GM23338 (cell line): ENCODE results near the gene RAB36. TPM values are rescaled to one million over a fixed set of nuclear protein-coding genes. Genes with fewer than 3 reads are reported as not detected.

Experiments
- ATAC-seq: fragments of 200-7000 bp; cut with Tn5 transposase; 3 replicates; pipeline ENCODE4 v1.9.1; 2020
- DNase-seq: peaks from one replicate; pipeline ENCODE4 v3.0.0-alpha.2; 2015; ENCODE audit warnings: low spot score
- H2AFZ ChIP-seq: fragments of 200-600 bp; sonication (generic); 2 replicates; pipeline ENCODE4 v1.8.0; 2016; ENCODE audit warnings: antibody characterized with exemption, mild to moderate bottlenecking, moderate library complexity
- H3F3A ChIP-seq: fragments of 200-600 bp; sonication (generic); replicated peaks from 2 replicates; pipeline ENCODE4 v1.8.0; 2017; ENCODE audit warnings: antibody characterized with exemption, mixed run types, low read depth
- H3K27ac ChIP-seq: fragments of 200-600 bp; sonication (generic); 2 replicates; pipeline ENCODE4 v1.6.1; 2016; ENCODE audit warnings: low read depth
- H3K27me3 ChIP-seq: fragments of 200-600 bp; sonication (generic); 2 replicates; pipeline ENCODE4 v1.8.0; 2016; ENCODE audit warnings: mild to moderate bottlenecking, mixed run types, moderate library complexity; ENCODE audit not compliant: insufficient read depth
- H3K36me3 ChIP-seq: fragments of 200-600 bp; sonication (generic); 2 replicates; pipeline ENCODE4 v1.8.0; 2016; ENCODE audit warnings: mild to moderate bottlenecking; ENCODE audit not compliant: insufficient read depth
- H3K4me1 ChIP-seq: fragments of 200-600 bp; sonication (generic); 2 replicates; pipeline ENCODE4 v1.8.0; 2016; ENCODE audit warnings: mild to moderate bottlenecking, moderate library complexity; ENCODE audit not compliant: insufficient read depth
- H3K4me2 ChIP-seq: fragments of 200-600 bp; sonication (generic); 2 replicates; pipeline ENCODE4 v1.7.1; 2017; ENCODE audit warnings: mixed run types
- H3K4me3 ChIP-seq: fragments of 200-600 bp; sonication (generic); 2 replicates; pipeline ENCODE4 v1.6.1; 2016; ENCODE audit warnings: mixed run types
- H3K79me2 ChIP-seq: fragments of 200-600 bp; sonication (generic); replicated peaks from 2 replicates; pipeline ENCODE4 v1.8.0; 2017; ENCODE audit warnings: mild to moderate bottlenecking; ENCODE audit not compliant: insufficient read depth
- H3K9me2 ChIP-seq: fragments of 200-600 bp; sonication (generic); 2 replicates; pipeline ENCODE4 v1.8.0; 2017; ENCODE audit not compliant: insufficient read depth
- H4K20me1 ChIP-seq: fragments of 200-600 bp; sonication (generic); replicated peaks from 2 replicates; pipeline ENCODE4 v1.8.0; 2017; ENCODE audit warnings: mild to moderate bottlenecking; ENCODE audit not compliant: insufficient read depth
- H3K27ac Mint-ChIP-seq: 2 replicates; pipeline ENCODE4 v1.8.0; 2020; ENCODE audit warnings: inconsistent platforms, mild to moderate bottlenecking, moderate library complexity, mixed read lengths
- H3K27me3 Mint-ChIP-seq: 3 replicates; pipeline ENCODE4 v1.8.0; 2022; ENCODE audit warnings: low read depth, mild to moderate bottlenecking, moderate library complexity, mixed read lengths, inconsistent platforms; ENCODE audit not compliant: insufficient read depth, poor library complexity
- H3K36me3 Mint-ChIP-seq: 3 replicates; pipeline ENCODE4 v1.8.0; 2021; ENCODE audit warnings: low read depth, mild to moderate bottlenecking, inconsistent platforms, moderate library complexity, mixed read lengths
- H3K4me1 Mint-ChIP-seq: 3 replicates; pipeline ENCODE4 v1.8.0; 2020; ENCODE audit warnings: mild to moderate bottlenecking, inconsistent platforms, mixed read lengths
- H3K4me3 Mint-ChIP-seq: 3 replicates; pipeline ENCODE4 v1.8.0; 2021; ENCODE audit warnings: moderate library complexity, mild to moderate bottlenecking, inconsistent platforms, mixed read lengths
- H3K9me3 Mint-ChIP-seq: 3 replicates; pipeline ENCODE4 v1.8.0; 2020; ENCODE audit warnings: moderate library complexity, mild to moderate bottlenecking, inconsistent platforms, mixed read lengths
- CREB1 ChIP-seq: fragments of 250-450 bp; sonication (Bioruptor Pico); IDR thresholded peaks from 2 replicates; pipeline ENCODE4 v1.5.0; 2020; ENCODE audit warnings: low read depth, mild to moderate bottlenecking, moderate library complexity
- EZH2 ChIP-seq: fragments of 200-600 bp; sonication (generic); IDR thresholded peaks from one replicate; pipeline ENCODE4 v1.8.0; 2017; ENCODE audit warnings: antibody characterized with exemption, mild to moderate bottlenecking, low read depth; ENCODE audit not compliant: unreplicated experiment
- EZH2phosphoT487 ChIP-seq: fragments of 200-600 bp; sonication (generic); IDR thresholded peaks from one replicate; pipeline ENCODE4 v1.8.1; 2018; ENCODE audit warnings: antibody characterized with exemption; ENCODE audit not compliant: unreplicated experiment
- JUNB ChIP-seq: IDR thresholded peaks from one replicate; pipeline ENCODE4 v1.6.1; 2016; ENCODE audit warnings: antibody characterized with exemption; ENCODE audit not compliant: unreplicated experiment
- NANOG ChIP-seq: IDR thresholded peaks from 2 replicates; pipeline ENCODE4 v1.6.1; 2016; ENCODE audit warnings: antibody characterized with exemption, borderline replicate concordance
- POLR2AphosphoS5 ChIP-seq: IDR thresholded peaks from 2 replicates; pipeline ENCODE4 v1.6.1; 2016; ENCODE audit warnings: antibody characterized with exemption, low read depth
- STAT1 ChIP-seq: IDR thresholded peaks from one replicate; pipeline ENCODE4 v1.6.1; 2016; ENCODE audit warnings: antibody characterized with exemption; ENCODE audit not compliant: unreplicated experiment
- ZNF114 ChIP-seq: fragments of 250-450 bp; sonication (Bioruptor Pico); IDR thresholded peaks from 2 replicates; pipeline ENCODE4 v1.5.0; 2020; ENCODE audit warnings: mild to moderate bottlenecking, moderate library complexity
- ZNF331 ChIP-seq: fragments of 250-450 bp; sonication (Bioruptor Pico); IDR thresholded peaks from 2 replicates; pipeline ENCODE4 v1.5.0; 2020; ENCODE audit warnings: low read depth, mild to moderate bottlenecking, moderate library complexity
- polyA plus RNA-seq: library from polyadenylated mRNA; unstranded; fragments of >200 nt; fragmentation: Nextera tagmentation; extraction: Ambion mirVana; gene quantifications from 2 replicates; pipeline ENCODE4 v1.2.1, GENCODE V29; 2016
- total RNA-seq: library from RNA; depleted of rRNA; stranded (reverse); fragments of >200 nt; shearing (Covaris generic); gene quantifications from 2 replicates; pipeline ENCODE4 v1.2.3, GENCODE V29; 2014
- TF ChIP-seq, protein P1 (sequence below): IDR thresholded peaks from 2 replicates; pipeline ENCODE4 v1.6.1; 2016; ENCODE audit warnings: antibody characterized with exemption
- TF ChIP-seq, protein P2 (sequence below), 2 experiments: fragments of 200-600 bp in 1 of 2; sonication (generic) in 1 of 2; conservative IDR thresholded peaks; 2 replicates each; pipeline versions ENCODE4 v1.5.1 to v1.6.1; 2016 to 2017; ENCODE audit warnings: antibody characterized with exemption in 2 of 2, low read depth in 2 of 2, mild to moderate bottlenecking in 2 of 2, moderate library complexity in 1 of 2
- TF ChIP-seq, protein P3 (sequence below): IDR thresholded peaks from one replicate; pipeline ENCODE4 v1.6.1; 2018; ENCODE audit warnings: antibody characterized with exemption; ENCODE audit not compliant: unreplicated experiment
- TF ChIP-seq, protein P4 (sequence below): fragments of 250-450 bp; sonication (Bioruptor Pico); IDR thresholded peaks from 2 replicates; pipeline ENCODE4 v1.5.0; 2020; ENCODE audit warnings: mild to moderate bottlenecking, moderate library complexity

The RAB36 gene
- total and polyA plus RNA-seq, 2 experiments from 2014 or later = 0.58 to 1.2 TPM

DNA sequence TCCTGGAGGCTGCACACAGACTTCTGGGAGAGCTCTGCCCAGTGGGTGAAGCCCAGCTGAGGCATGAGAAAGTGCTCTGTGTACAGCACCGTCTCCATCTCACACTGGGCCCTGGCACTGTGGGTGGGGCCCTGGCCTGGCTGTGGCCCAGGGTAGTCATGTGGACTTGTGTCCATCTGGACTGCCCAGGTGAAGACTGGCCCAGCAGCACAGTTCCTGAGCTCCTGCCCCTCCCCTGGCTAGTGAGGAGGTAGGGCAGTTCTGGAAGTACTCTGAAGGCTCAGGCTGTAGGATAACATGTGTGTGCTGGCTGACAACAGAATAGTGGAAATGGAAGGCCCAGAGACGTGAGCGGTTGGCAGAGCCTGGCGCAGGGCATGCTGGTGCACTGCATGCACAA lies 38.9 kb upstream of the RAB36 start:
- H3K4me3 Mint-ChIP-seq = no peak overlapping the region
- no peaks in the 10 kb centered on the region for H3F3A ChIP-seq

More for the DNA sequence above, 38.9 kb upstream of the RAB36 start:
- Mint-ChIP-seq H3K9me3 (no peaks in the 10 kb centered on the region), H3K36me3 (no peaks in the 10 kb centered on the region), H3K27me3 (peaks cover 5% of the 10 kb centered on the region), H3K4me1 (no peaks in the 10 kb centered on the region; the same call in 2 of the 3 replicates), H3K27ac (no peak overlapping the region)
- Histone ChIP-seq H3K27me3 (no peaks in the 10 kb centered on the region), H2AFZ (no peak overlapping the region), H3K27ac (no peak overlapping the region), H3K4me1 (no peaks in the 10 kb centered on the region), H3K4me2 (no peak overlapping the region), H4K20me1 (no peaks in the 10 kb centered on the region; the same call in 1 of the 2 replicates), H3K36me3 (no peaks in the 10 kb centered on the region), H3K9me2 (no peaks in the 10 kb centered on the region), H3K79me2 (no peaks in the 10 kb centered on the region), H3K4me3 (no peak overlapping the region)
- ATAC-seq = no peak
- TF ChIP-seq POLR2AphosphoS5 (no peak), ZNF114 (no peak), EZH2 (no peak), JUNB (no peak), EZH2phosphoT487 (no peak), CREB1 (CRISPR knock-in tag) (no peak), ZNF331 (no peak), NANOG (no peak), STAT1 (no peak)
- TF ChIP-seq, protein P1, sequence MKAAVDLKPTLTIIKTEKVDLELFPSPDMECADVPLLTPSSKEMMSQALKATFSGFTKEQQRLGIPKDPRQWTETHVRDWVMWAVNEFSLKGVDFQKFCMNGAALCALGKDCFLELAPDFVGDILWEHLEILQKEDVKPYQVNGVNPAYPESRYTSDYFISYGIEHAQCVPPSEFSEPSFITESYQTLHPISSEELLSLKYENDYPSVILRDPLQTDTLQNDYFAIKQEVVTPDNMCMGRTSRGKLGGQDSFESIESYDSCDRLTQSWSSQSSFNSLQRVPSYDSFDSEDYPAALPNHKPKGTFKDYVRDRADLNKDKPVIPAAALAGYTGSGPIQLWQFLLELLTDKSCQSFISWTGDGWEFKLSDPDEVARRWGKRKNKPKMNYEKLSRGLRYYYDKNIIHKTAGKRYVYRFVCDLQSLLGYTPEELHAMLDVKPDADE = no peak
- TF ChIP-seq, protein P2, sequence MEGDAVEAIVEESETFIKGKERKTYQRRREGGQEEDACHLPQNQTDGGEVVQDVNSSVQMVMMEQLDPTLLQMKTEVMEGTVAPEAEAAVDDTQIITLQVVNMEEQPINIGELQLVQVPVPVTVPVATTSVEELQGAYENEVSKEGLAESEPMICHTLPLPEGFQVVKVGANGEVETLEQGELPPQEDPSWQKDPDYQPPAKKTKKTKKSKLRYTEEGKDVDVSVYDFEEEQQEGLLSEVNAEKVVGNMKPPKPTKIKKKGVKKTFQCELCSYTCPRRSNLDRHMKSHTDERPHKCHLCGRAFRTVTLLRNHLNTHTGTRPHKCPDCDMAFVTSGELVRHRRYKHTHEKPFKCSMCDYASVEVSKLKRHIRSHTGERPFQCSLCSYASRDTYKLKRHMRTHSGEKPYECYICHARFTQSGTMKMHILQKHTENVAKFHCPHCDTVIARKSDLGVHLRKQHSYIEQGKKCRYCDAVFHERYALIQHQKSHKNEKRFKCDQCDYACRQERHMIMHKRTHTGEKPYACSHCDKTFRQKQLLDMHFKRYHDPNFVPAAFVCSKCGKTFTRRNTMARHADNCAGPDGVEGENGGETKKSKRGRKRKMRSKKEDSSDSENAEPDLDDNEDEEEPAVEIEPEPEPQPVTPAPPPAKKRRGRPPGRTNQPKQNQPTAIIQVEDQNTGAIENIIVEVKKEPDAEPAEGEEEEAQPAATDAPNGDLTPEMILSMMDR (conservative IDR thresholded peaks at IDR 0.05; ENCODE audit: low read depth in 2 of 2) = no peak
- TF ChIP-seq, protein P3, sequence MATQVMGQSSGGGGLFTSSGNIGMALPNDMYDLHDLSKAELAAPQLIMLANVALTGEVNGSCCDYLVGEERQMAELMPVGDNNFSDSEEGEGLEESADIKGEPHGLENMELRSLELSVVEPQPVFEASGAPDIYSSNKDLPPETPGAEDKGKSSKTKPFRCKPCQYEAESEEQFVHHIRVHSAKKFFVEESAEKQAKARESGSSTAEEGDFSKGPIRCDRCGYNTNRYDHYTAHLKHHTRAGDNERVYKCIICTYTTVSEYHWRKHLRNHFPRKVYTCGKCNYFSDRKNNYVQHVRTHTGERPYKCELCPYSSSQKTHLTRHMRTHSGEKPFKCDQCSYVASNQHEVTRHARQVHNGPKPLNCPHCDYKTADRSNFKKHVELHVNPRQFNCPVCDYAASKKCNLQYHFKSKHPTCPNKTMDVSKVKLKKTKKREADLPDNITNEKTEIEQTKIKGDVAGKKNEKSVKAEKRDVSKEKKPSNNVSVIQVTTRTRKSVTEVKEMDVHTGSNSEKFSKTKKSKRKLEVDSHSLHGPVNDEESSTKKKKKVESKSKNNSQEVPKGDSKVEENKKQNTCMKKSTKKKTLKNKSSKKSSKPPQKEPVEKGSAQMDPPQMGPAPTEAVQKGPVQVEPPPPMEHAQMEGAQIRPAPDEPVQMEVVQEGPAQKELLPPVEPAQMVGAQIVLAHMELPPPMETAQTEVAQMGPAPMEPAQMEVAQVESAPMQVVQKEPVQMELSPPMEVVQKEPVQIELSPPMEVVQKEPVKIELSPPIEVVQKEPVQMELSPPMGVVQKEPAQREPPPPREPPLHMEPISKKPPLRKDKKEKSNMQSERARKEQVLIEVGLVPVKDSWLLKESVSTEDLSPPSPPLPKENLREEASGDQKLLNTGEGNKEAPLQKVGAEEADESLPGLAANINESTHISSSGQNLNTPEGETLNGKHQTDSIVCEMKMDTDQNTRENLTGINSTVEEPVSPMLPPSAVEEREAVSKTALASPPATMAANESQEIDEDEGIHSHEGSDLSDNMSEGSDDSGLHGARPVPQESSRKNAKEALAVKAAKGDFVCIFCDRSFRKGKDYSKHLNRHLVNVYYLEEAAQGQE = no peak
- TF ChIP-seq, protein P4, sequence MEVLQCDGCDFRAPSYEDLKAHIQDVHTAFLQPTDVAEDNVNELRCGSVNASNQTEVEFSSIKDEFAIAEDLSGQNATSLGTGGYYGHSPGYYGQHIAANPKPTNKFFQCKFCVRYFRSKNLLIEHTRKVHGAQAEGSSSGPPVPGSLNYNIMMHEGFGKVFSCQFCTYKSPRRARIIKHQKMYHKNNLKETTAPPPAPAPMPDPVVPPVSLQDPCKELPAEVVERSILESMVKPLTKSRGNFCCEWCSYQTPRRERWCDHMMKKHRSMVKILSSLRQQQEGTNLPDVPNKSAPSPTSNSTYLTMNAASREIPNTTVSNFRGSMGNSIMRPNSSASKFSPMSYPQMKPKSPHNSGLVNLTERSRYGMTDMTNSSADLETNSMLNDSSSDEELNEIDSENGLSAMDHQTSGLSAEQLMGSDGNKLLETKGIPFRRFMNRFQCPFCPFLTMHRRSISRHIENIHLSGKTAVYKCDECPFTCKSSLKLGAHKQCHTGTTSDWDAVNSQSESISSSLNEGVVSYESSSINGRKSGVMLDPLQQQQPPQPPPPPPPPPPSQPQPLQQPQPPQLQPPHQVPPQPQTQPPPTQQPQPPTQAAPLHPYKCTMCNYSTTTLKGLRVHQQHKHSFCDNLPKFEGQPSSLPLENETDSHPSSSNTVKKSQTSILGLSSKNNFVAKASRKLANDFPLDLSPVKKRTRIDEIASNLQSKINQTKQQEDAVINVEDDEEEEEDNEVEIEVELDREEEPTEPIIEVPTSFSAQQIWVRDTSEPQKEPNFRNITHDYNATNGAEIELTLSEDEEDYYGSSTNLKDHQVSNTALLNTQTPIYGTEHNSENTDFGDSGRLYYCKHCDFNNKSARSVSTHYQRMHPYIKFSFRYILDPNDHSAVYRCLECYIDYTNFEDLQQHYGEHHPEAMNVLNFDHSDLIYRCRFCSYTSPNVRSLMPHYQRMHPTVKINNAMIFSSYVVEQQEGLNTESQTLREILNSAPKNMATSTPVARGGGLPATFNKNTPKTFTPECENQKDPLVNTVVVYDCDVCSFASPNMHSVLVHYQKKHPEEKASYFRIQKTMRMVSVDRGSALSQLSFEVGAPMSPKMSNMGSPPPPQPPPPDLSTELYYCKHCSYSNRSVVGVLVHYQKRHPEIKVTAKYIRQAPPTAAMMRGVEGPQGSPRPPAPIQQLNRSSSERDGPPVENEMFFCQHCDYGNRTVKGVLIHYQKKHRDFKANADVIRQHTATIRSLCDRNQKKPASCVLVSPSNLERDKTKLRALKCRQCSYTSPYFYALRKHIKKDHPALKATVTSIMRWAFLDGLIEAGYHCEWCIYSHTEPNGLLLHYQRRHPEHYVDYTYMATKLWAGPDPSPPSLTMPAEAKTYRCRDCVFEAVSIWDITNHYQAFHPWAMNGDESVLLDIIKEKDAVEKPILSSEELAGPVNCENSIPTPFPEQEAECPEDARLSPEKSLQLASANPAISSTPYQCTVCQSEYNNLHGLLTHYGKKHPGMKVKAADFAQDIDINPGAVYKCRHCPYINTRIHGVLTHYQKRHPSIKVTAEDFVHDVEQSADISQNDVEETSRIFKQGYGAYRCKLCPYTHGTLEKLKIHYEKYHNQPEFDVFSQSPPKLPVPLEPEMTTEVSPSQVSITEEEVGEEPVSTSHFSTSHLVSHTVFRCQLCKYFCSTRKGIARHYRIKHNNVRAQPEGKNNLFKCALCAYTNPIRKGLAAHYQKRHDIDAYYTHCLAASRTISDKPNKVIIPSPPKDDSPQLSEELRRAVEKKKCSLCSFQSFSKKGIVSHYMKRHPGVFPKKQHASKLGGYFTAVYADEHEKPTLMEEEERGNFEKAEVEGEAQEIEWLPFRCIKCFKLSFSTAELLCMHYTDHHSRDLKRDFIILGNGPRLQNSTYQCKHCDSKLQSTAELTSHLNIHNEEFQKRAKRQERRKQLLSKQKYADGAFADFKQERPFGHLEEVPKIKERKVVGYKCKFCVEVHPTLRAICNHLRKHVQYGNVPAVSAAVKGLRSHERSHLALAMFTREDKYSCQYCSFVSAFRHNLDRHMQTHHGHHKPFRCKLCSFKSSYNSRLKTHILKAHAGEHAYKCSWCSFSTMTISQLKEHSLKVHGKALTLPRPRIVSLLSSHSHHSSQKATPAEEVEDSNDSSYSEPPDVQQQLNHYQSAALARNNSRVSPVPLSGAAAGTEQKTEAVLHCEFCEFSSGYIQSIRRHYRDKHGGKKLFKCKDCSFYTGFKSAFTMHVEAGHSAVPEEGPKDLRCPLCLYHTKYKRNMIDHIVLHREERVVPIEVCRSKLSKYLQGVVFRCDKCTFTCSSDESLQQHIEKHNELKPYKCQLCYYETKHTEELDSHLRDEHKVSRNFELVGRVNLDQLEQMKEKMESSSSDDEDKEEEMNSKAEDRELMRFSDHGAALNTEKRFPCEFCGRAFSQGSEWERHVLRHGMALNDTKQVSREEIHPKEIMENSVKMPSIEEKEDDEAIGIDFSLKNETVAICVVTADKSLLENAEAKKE (CRISPR knock-in tag) = no peak
- no peak for DNase-seq
